ENCODE results near the gene TLE2.

The TLE2 gene

DNA sequence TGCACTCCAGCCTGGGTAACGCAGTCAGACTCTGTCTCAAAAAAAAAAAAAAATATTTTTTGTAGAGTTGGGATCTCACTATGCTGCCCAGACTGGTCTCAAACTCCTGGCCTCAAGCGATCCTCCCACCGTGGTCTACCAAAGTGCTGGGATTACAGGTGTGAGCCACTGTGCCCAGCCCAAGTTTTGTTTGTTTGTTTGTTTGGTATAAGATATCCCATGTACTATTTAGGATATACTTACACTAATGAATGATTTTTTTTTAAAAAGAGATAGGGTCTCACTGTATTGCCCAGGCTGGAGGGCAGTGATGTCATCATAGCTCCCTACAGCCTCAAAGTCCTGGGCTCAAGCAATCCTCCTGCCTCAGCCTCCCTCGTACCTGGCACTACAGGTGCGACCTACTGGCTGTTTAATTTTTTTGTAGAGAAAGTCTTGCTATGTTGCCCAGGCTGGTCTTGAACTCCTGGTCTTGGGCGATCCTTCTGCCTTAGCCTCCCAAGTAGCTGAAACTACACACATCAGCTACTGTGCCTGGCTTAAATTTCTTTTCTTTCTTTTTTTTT is 27.8 kb downstream of the TLE2 start:
- H3K27me3 Mint-ChIP-seq (ENCODE audit: low read depth, poor library complexity): peaks cover 78% of the 10 kb centered on the region
- H3K4me1 Mint-ChIP-seq: no peaks in the 10 kb centered on the region
- no peaks in the 10 kb centered on the region for H3K36me3 Mint-ChIP-seq (ENCODE audit: low read depth)
- DNase-seq: no peak
- H3K4me3 Mint-ChIP-seq: no peak overlapping the region
- H3K27ac Mint-ChIP-seq: no peak overlapping the region
- peaks cover 10% of the 10 kb centered on the region for H3K9me3 Mint-ChIP-seq
- TF ChIP-seq, protein P1, sequence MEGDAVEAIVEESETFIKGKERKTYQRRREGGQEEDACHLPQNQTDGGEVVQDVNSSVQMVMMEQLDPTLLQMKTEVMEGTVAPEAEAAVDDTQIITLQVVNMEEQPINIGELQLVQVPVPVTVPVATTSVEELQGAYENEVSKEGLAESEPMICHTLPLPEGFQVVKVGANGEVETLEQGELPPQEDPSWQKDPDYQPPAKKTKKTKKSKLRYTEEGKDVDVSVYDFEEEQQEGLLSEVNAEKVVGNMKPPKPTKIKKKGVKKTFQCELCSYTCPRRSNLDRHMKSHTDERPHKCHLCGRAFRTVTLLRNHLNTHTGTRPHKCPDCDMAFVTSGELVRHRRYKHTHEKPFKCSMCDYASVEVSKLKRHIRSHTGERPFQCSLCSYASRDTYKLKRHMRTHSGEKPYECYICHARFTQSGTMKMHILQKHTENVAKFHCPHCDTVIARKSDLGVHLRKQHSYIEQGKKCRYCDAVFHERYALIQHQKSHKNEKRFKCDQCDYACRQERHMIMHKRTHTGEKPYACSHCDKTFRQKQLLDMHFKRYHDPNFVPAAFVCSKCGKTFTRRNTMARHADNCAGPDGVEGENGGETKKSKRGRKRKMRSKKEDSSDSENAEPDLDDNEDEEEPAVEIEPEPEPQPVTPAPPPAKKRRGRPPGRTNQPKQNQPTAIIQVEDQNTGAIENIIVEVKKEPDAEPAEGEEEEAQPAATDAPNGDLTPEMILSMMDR (IDR thresholded peaks at IDR 0.05): no peak

- Mint-ChIP-seq H3K36me3 (ENCODE audit: low read depth) (no peaks in the 10 kb centered on the region), H3K27me3 (ENCODE audit: low read depth, poor library complexity) (peaks cover 78% of the 10 kb centered on the region), H3K27ac (no peak overlapping the region), H3K4me3 (no peak overlapping the region), H3K9me3 (peaks cover 10% of the 10 kb centered on the region), H3K4me1 (no peaks in the 10 kb centered on the region)
- TF ChIP-seq, protein P1 (IDR thresholded peaks at IDR 0.05): no peak
- no peak for DNase-seq
Observed at GRCh38 chr19:2998642-2999041, 30.4 kb downstream of the TLE2 start.

DNA sequence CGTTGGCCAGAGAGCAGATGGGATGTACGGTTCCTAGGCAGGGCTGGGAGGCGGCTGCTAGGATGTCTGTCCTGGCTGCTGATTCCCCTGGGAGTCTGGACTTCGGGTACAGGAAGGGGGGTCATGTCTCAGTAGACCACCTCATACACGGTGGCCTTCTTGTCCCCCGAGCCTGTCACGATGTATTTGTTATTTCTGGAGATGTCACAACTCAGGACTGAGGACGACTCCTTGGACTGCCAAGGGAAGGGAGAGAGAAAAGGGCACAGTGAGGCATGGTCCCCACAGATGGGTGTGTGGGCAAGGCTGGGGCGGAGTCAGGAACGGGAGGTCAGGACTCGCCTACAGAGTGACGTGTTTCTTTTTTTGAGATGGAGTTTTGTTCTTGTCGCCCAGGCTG is 31.4 kb downstream of the TLE2 start:
- Mint-ChIP-seq H3K27ac (no peak overlapping the region), H3K9me3 (peaks cover 10% of the 10 kb centered on the region), H3K27me3 (ENCODE audit: low read depth, poor library complexity) (peaks cover 78% of the 10 kb centered on the region), H3K4me1 (no peaks in the 10 kb centered on the region), H3K4me3 (no peak overlapping the region), H3K36me3 (ENCODE audit: low read depth) (no peaks in the 10 kb centered on the region)
- TF ChIP-seq, protein P1 (IDR thresholded peaks at IDR 0.05): no peak
- DNase-seq: no peak

DNA sequence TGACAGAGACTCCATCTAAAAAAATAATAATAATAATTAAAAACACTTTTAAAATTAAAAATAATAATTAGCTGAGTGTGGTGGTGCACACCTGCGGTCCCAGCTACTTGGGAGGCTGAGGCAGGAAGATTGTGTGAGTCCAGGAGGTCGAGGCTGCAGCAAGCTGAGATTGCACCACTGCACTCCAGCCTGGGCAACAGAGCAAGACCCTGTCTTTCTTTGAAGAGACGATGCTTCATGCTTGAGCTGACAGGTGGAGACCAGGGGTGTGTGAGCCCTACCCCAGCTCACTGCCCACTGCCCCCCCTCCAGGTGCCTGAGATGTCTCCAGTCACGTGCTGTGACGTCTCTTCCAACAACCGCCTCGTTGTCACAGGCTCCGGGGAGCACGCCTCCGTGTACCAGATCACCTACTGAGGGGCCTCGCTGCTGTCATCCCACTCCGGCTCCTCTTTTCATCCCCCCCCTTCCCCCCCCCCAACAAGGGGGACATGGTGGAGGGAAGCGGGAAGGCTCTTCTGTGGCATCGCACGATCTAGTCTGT is 34.4 kb downstream of the TLE2 start:
- no peaks in the 10 kb centered on the region for H3K4me1 Mint-ChIP-seq
- H3K36me3 Mint-ChIP-seq (ENCODE audit: low read depth): no peaks in the 10 kb centered on the region
- peaks cover 93% of the 10 kb centered on the region for H3K27me3 Mint-ChIP-seq (ENCODE audit: low read depth, poor library complexity)
- H3K4me3 Mint-ChIP-seq: no peak overlapping the region
- DNase-seq: no peak
- H3K9me3 Mint-ChIP-seq: peaks cover 10% of the 10 kb centered on the region
- TF ChIP-seq, protein P1 (IDR thresholded peaks at IDR 0.05): no peak
- H3K27ac Mint-ChIP-seq: no peak overlapping the region

DNA sequence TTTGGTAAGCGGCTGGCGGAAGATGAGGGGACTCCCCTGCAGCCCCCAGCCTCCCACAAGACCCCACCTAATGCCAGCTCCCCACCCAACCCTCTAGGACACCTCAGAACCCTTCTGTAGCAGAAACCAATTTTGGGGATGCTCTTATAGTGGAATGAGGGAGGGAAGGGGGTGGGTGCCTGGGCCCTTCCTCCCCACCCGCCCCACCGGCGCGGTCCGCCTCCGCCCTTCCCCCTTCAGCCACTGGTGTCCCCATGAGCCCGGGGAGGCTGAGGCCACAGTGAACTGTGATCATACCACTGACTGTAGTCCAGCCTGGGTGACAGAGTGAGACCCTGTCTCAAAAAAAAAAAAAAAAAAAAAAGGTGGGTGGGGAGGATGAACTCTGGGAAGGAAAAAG is 35.5 kb downstream of the TLE2 start:
- H3K4me3 Mint-ChIP-seq: no peak overlapping the region
- H3K27me3 Mint-ChIP-seq (ENCODE audit: low read depth, poor library complexity): peaks cover 93% of the 10 kb centered on the region
- H3K4me1 Mint-ChIP-seq: no peaks in the 10 kb centered on the region

More for the DNA sequence above, 35.5 kb downstream of the TLE2 start:
- H3K9me3 Mint-ChIP-seq: peaks cover 3% of the 10 kb centered on the region
- TF ChIP-seq, protein P1 (IDR thresholded peaks at IDR 0.05): no peak
- no peaks in the 10 kb centered on the region for H3K36me3 Mint-ChIP-seq (ENCODE audit: low read depth)
- H3K27ac Mint-ChIP-seq: no peak overlapping the region
- no peak for DNase-seq
